ENCODE data around the gene GLUD1.
"Not testable (repeated sequence)": the region's sequence is repeated elsewhere in the genome, so short reads cannot be mapped to it uniquely, and the experiment has no call there.

The GLUD1 gene

DNA sequence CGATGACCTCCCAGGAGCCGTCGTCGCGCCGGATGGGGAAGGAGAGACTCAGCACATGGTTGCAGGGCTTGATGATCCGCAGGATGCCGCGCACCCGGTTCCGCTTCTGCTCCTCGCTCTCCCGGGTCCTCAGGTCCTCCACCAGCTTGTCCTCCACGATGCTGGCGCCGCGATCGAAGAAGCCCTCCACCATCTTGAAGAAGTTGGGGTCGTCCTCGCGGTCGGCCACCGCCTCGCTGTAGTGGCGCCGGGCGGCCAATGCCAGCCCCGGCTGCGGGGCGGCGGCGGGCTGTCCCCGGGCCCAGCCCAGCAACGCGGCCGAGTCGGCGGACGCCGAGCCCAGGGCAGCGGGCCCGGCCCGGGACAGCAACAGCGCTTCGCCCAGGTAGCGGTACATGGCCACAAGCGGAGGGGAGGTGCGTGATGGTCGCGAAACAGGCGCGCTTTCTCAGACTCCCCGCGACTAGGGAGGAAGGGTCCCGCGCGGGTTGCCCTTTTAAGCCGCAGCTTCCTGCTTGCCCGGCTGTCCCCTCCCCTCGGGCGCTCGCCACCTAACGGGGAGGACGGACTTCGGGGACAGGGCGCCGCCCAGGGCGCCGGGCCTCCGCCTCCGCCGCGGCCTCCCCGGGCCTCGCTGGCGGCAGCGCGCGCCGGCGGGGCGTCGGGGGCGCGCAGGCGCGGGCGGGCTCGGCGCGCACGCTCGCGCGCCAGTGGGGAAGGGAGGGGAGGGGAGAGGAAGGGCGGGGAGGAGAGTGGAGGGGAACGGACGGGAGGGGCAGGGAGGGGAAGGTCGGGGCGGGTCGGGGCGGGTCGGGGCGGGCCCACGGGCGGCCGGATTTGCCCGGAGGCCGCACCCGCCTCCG is at the start of gene GLUD1, which contains the start of gene SHLD2:
GLUD1 (minus strand) TSS at position 471 of the 863 bp plus-strand sequence; CDS start at position 397, 74 bp downstream.
SHLD2 (plus strand) TSS at position 834 of the 863 bp plus-strand sequence. CDS start 56,149 bp downstream, outside the sequence.
- peak; percentile 74 to 84 for DNase-seq (ENCODE audit: low read depth in 2 of 2)

DNA sequence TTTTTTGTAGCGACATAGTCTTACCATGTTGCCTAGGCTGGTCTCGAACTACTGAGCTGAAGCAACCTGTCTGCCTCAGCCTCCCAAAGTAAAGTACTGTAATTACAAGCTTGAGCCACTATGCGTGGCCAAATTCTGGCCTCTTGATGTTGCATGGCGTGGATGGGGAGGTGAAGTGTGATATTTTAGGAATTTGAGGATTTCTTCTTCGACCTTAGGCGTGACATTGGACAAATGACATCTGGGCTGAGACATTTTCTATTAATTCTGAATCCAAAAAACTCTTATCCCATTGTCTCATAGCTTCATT is 48.4 kb upstream of the GLUD1 start:
- not testable (repeated sequence) for DNase-seq (ENCODE audit: low read depth in 2 of 2)

DNA sequence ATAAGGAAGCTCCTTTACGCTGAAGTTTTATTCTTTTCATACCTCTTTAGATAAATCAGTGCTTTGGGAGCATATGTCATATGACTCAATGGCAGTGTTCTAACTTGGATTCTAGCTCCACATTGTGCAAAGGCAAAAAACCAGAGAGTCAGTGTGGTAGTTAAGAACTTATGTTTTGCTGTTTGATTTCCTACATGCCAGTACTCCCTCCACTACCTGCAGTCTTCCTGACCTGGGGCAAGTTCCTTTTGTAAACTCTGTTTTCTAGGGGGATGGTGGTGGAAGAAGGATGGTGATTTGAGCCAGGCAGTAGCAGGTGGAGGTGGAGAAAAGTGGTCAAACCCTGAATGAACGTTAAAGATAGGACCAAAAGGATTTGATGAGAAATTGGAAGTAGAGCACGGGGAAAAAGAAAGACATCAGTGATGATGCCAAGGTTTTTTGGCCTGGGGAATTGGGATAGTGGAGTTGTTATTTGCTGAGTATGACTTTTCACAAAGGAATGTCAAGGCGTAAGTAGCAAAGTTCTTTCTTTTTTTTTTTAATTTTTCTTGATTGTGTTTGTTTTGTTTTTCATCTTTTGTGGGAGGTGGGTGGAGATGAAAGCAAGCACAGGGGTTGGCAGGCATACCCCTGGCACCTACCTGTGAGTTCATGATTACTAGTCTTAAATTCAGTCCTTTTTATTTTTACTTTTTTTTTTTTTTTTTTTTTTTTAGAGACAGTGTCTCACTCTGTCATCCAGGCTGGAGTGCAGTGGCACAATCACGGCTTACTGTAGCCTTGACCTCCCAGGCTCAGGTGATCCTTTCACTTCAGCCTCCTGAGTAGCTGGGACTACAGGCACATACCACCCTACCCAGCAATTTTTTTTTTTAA is 47.8 kb upstream of the GLUD1 start:
- DNase-seq (ENCODE audit: low read depth in 2 of 2), result not testable (repeated sequence)

DNA sequence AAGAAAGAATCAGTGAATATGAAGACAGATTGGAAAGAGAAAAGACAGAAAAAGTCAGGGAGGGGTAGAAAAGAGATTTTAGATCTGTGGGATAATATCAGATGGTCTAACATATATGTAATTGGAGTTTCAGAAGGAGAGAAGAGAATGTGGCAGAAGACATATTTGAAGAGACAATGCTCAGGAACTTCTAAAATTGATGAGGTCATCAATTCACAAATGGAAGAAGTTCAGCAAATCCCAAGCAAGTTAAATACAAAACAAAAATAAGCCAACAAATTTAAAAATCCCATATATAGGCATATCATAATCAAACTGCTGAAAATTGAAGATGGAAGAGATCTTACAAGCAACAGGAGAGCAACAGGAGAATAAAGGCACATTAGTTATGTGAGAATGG is 42.8 kb upstream of the GLUD1 start:
- DNase-seq (ENCODE audit: low read depth in 2 of 2), result not testable (repeated sequence)

DNA sequence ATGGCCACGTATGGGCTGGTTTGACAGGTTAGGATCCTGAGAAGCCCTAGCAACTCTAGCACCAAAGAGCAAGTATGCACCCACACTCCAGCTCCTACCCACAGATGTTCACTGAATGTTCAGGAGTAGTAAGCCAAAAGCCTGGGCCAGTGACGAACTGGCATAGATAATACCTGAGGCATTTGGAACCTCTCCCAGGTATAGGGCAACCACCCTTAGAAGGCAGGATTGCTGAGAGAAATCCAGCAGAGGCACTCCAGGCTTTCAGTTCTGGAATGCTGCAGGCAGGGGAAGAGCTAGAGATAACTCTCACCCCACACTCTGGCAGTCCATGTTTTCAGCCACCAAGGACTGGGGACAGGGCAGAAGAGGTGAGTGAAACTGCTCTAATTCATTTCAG is 39.8 kb upstream of the GLUD1 start:
- not testable (repeated sequence) for DNase-seq (ENCODE audit: low read depth in 2 of 2)

DNA sequence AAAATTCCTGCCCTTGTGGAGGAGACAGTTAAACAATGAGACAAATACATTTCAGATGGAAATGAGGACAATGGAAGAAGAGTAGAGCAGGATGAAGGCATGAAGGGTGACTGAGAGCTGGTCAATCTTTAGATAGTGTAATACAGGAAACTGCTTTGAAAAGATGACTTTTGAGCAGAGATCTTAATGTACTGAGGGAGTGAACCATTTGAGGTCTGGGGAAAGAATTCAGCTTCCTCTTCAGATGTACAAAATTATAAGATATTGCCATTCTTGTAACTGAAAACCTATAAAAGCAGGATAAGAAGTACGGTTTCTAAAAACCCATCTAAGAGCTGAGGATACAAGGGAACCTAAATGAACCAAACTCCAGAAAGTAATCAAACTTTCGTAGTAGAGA is 39.3 kb upstream of the GLUD1 start:
- not testable (repeated sequence) for DNase-seq (ENCODE audit: low read depth in 2 of 2)

DNA sequence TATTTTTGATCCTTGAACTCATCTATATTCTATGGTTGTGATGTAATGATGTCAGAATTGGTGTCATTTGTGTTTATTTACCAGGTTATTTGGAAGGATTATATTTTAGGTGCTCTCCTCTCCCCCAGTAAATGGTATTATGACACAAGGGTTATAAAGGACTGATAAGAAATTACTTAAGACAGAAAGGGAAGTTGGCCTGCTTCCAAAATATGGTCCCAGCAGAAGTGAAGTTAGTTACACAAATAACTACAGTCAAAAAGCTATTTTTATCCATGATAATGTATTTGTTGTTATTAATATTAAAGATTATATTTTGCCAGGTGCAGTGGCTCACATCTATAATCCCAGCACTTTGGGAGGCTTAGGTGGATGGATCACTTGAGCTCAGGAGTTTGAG is 37.5 kb upstream of the GLUD1 start:
- not testable (repeated sequence) for DNase-seq (ENCODE audit: low read depth in 2 of 2)

DNA sequence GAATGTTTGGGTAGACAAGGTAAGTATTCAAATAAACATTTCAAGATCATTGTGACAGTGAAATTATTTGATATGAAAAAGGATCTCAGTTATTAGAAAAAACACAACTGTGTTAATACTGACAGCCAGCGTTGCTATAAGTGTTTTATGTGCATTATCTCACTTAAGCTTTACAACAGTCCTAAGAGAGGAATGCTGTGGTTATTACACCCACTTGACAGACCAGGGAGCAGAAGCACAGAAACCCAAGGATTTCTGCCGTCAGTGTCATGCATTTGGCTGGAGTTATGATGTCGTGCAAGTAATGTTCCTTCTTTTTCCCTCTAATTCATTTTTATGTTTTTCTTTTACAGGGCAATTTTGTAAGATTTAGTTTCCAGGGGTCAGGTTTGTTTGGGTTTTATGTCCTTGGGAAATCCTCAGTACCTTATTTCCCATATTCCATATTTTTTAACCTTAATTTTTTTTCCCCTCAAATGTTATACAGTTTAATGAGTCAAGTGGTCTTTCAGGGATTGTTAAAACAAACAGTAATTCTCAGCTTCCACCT is 33.0 kb upstream of the GLUD1 start:
- not testable (repeated sequence) for DNase-seq (ENCODE audit: low read depth in 2 of 2)

DNA sequence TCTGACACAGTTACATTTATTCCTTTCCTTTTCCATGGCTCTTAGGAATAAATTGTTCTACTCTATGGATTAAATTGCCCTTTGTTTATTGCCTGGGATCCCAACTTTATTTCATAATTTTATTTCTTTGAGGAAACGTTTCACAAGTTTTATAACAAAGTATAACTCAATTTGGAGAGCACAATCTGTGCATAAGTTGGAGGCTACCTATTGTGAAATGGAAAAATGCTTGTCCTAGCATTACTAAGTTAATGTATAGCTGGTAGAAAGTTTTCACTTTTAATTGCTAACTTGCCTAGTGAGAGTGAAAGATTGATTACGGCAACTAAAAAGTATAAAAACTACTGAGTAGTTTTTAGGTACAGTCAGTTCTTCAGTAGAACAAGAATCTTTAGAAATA is 32.4 kb upstream of the GLUD1 start:
- not testable (repeated sequence) for DNase-seq (ENCODE audit: low read depth in 2 of 2)

DNA sequence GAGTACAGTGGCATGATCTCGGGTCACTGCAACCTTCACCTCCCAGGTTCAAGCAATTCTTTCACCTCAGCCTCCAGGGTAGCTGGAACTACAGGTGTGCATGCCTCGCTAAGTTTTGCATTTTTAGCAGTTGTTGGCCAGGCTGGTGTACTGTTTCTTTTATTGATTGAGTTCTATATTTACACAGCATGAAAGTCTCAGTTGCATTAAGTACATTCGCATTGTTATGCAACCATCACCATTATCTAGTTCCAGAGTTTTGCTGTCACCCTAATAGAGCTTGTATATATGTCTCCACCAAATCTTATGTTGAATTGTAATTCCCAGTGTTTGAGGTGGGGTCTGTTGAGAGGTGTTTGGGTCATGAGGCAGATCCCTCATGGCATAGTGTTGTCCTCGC is 28.7 kb upstream of the GLUD1 start:
- DNase-seq (ENCODE audit: low read depth in 2 of 2), result not testable (repeated sequence)

DNA sequence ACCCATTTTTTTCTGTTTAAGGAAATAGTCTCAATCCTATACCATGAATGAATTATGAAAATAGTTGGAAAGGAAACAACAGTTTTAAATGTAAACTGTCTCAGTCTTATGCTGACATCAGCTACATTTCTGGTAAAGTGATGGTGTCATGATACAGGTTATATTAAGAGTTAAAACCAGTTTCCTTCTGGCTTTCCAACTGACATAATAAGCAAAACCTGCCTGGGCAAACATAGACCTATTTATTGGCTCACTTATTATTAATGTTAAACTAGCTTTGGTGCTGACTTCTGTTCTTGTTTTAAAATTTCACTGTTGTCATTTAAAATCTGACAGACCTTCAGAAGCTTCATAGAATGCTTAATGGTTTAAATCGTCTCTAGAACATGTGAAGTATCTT is 24.4 kb upstream of the GLUD1 start:
- not testable (repeated sequence) for DNase-seq (ENCODE audit: low read depth in 2 of 2)

DNA sequence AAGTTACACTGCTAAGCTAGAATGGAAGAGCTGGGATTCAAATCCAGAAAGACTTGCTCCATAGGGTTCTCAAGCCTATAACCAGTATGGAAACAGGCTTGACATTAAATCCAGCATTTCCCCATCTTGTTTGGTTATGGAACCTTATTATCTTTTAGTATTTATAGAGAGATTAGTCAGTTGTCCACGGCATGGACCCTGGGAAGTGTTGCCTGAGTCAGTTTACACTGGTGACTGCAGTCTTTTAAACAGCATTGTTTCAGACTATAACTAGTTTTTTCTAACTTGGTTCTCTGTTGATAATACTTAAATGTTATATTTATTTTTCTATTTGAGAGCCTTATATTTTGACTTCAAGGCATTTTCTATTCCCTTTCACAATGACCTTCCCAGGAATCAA is 23.5 kb upstream of the GLUD1 start:
- DNase-seq (ENCODE audit: low read depth in 2 of 2), result not testable (repeated sequence)

DNA sequence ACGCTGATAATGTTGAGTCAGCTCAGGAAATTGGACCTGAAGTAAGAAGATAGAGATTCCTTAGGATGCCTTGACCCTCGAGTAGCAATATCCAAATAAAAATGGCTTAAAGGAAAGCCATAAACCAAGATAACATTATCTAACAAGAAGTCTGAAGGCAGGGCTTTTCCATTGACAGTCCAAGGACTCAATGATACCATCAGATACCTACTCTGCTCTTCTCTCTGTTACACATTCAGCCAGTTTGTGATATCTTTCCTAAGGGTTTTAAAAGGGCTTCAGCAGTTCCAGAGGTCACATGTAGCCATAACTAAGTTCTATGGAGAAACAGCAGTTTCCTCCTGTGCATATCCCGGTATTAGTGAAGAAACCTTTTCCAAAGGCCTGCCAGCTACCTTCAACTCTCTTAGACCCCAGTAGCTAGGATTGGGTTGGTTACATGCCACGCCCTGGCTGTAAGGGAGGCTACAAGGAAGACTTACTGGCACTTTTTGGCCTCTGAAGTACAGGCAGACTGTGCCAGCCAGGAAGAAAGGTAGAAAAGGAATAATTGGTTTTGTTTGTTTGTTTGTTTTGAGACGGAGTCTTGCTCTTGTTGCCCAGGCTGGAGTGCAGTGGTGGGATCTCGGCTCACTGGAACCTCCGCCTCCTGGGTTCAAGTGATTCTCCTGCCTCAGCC is 10.9 kb upstream of the GLUD1 start:
- DNase-seq (ENCODE audit: low read depth in 2 of 2), result no peak

DNA sequence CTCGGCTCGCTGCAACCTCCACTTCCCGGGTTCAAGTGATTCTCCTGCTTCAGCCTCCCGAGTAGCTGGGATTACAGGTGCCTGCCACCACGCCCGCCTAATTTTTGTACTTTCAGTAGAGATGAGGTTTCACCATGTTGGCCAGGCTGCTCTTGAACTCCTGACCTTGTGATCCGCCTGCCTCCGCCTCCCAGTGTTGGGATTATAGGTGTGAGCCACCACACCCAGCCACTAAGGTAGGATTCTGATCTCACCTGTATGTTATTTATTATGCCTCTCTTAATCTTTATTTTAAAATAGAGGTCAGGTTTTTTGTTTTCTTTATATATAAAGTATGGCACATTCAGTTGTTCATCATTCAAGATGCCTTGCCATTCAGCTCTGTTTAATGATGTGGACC is 10.1 kb upstream of the GLUD1 start:
- not testable (repeated sequence) for DNase-seq (ENCODE audit: low read depth in 2 of 2)

DNA sequence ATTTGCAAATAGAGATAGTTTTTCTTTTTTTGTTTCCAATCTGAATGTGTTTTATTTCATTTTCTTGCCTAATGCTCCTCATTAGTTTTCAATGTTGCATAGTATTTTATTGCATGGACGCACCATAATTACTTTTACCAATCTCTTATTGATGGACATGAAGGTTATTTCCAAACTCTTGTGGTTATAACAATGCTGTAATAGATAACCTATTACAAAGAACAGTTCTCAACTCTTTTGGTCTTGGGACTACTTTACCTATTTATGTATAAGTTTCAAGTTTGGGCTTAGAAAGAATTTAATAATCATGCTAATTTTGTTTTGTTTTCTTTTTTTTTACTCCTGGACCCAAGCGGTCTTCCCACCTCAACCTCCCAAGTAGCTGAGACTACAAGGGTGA is 7.4 kb upstream of the GLUD1 start:
- DNase-seq (ENCODE audit: low read depth in 2 of 2), result no peak

DNA sequence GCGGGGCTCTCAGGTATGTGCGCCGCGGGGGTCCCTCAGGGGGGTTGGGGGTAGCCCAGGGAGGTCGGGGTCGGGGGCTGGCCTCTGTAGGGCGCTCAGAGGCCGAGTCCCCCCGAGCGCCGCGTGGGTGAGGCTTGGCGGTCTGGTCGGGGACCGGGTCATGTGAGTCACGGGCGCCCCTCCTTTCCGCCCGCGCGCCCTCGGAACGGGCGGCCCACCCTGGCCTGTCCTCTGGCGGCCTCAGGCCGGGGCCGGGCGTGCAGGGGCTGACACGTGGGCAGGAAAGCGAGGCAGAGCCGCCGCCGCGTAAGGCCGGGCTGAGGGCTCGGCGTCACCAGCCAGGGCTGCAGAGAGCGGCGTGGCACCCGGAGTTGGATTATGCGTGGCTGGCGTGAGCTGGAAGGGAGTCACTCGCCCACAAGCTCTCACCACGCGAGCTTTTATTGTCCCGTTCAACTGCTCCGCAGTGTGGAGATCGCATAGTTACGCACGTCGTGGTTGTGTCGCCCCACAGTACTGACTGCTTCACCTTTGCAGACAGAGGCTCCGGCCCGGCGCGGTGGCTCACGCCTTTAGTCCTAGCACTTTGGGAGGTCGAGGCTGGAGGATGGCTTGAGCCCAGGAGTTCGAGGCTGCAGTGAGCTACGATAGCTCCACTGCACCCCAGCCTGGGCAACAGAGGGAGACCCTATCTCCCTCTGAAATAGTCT is 748 bp upstream of the GLUD1 start:
- DNase-seq (ENCODE audit: low read depth in 2 of 2), result peak; percentile 58 to 83

DNA sequence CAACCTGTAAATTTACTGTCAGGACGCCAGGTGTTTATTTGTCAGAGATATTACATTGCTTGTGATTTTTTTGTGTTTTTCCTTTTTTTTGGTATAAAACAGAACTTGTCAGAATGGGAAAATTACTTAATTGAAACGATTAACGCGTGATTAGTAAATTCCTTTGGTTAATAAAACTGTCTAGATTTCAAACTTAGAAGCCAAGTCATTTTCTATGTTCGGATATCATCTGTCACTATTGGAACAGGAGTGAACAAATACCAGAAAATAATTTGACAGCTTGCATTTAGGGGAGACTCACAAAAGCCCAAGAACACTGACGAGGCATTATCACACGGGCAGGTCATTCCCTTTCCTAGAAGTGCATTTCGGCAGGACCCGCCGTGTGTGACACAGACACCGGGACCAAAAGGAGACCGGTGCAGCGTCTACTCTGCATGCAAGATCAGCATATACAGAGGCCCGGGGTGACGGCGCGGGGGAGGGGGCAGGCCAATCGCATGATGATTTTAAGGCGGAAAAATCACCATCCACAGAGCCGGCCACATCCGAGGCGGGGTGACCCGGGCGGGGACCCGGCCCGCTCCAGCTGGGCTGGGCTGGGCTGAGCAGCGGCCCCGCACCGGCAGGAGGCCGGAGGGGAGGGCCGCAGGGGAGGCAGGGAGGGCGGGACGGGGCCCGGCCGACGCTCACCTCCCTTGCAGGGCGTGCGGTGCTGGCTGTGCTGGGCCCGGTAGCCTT is 841 bp downstream of the GLUD1 start:
- DNase-seq (ENCODE audit: low read depth in 2 of 2), result peak; percentile 55 to 62

DNA sequence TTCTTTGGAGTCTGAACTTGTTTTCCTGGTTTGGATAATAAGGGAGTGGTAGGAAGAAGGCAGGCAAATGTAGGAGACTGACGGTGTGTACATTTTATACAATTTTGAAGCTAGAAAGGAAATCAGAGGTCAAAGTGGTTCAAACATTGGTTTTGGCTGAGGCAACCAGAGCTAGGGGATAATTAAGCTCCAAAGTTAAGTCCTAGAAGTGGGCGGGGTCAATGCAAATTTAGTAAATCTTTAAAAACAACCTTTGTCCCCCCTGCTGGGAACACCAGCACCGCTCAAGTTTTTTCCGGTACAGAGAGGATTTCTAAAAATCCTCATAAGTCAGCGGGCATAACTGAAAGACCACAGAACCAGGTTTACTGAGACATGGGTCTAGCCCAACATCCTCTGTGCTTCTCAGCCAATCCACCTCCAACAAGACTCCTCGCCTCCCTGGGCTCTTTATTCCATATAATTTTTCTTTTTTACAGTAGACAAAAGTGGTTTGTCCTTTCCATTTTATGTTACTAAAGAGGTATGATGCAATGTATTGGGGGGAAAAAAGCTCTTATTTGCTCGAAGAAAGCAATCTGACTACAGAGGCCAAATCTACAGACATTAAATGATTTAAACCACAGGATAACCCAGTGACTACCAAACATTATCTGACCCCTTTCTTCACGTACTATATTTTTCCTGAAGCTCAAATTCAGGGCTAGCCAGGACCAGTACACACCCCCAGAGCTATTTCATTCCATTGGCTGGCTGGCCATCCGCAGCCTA is 1.6 kb downstream of the GLUD1 start:
- DNase-seq (ENCODE audit: low read depth in 2 of 2), result no peak

DNA sequence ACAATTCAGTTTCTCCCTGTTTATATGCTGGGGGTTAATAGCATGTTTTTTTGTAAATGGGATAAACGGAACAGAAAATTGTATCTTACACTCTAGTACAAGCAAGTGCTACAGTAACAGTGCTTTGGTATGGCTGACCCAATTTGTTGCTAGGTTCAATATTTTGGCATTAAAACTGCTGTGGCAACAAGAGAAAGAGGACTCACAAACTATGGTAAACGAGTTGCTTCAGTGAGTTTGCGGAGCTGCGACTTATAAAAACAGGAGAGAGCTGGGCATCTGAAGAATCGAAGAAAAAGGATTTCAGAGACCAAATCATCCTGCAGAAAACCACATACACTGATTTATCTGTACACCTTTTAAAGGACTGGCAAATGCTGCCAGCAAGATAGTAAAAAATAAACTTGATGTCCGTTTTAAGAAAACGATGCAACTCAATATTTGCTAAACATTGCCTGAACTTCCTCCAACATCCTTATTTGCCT is 2.2 kb downstream of the GLUD1 start:
- no peak for DNase-seq (ENCODE audit: low read depth in 2 of 2)

Data from stimulated activated CD8-positive, alpha-beta memory T cell treated with anti-CD3 and anti-CD28 coated beads, Interleukin-7, amount 100 ng/mL, for 4 hours (primary cell).